ENCODE data around the gene EPHA3.

EPHA3 gene

DNA sequence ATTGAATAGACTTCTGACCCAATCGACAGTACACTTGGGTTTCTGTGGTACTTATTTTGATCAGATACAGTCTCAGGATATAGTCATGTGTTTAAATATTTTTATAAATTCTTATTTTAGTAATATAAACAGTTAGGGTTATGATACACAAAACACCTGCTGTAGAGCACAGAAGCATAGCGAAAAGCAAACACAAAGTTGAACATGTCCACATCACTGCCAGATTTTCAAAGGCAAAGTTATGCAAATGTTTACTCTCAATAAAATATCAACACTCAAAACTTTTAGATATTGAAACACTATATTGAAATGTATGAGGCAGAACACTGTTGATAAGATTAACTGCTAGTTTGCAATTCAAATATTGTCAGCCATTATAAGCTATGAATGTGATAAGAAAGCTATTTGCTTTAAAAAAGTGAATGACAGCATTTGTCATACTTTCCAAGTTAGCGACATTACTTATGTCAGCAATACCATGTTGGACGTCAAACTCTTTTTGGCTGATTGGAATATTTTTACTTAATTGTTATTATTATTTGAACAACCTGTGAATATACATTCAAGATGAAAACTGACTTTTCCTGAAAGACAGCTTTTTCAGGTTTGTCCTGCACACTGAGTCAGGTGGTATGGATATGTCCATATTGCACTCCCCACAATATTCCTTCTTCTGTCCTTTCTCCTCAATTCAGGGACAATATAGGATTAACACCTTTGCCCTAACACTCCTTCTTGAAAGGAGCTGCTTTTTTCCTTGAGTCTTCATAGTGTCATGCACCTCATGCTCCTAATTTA is 367.1 kb downstream of the EPHA3 start:
- no peak for DNase-seq

- DNase-seq: no peak
Measured at GRCh38 chr3:89488800-89489580, 381.6 kb downstream of the EPHA3 start.

DNA sequence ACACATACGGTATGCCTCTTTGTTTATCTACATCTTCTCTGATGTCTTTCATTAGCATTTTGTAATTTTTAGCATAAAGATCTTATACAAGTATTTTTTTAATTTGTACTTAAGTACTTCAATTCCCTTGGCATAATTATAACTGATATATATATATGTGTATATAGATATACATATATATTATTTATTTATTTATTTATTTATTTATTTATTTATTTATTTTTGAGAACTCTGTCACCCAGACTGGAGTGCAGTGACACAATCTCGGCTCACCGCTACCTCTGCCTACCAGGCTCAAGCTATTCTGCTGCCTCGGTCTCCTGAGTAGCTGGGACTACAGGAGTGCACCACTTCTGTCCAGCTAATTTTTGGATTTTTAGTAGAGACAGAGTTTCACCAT is 382.7 kb downstream of the EPHA3 start:
- DNase-seq: no peak

DNA sequence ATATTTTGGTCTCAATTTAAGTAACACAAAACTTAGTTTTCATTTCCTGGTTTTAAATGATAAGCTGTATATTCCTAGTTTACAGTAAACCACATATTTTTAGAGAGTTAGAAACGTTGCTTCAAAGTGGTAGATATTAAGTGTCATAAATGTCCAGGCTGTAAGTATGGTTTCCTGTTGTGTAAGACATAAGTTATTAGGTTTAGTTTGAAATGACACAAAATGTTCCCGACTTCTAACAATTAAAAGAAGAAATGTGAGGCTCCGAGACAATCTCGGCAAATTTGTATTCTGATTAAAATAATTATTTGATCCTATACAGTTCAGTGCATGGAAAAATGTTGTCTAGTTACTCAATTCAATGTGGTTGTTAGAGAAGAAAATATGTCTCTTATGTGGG is 387.3 kb downstream of the EPHA3 start:
- DNase-seq: no peak

DNA sequence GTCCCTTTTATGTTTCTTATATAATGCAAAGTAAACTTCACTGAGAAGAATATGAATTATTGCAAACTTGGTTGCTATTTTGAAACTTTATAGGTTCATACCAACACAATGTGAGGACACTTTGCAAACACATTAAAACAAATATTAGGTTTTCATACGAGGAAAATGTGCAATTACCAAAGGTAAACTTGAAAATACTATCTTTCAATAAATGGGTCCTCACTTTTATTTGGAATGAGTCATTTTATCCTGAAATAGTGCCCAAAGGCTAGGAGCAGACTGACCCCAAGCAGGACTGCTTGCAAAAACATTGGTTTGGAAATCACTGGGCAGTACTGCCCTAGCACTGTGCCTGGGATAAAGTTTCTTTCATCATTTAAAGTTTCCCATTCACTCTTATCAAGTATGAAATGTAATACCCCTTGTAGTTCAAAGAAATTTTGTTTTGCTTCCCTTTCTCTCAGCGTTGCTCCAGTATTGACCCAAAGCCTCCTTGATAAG is 396.5 kb downstream of the EPHA3 start:
- no peak for DNase-seq

- DNase-seq: no peak
Measured at GRCh38 chr3:89504432-89504831, 397.0 kb downstream of the EPHA3 start.

DNA sequence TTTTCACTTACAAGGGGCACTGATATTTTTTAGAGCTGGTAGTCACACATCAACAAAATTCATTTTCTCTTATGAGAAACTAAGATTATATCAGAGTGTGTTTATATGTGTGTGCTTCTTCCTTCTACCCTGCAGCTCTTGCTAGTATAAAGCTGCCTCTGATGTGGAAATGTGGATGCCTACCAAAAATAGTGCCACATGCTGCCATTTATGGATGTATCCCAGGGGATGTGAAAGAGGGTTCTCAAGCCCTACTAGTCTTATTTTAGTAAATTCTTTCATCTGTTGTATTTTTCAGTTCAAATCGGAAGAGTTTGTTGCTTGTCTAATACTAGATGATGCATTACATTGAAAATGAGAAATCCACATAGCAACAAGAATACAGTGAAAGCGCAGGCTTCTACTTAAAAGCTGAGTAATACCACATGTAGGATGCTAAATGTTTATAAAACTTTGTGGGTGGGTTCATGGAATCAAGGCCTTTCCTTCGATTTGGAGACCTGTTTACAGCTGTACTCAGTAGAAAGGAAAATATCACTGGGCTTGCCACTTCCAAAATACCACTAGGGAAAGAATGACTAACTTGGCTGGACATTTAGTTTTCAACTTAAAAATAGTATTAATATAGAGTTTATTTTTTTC is 399.2 kb downstream of the EPHA3 start:
- DNase-seq: no peak

GRCh38 chr3:89521328-89521727 is 413.9 kb downstream of the EPHA3 start:
- DNase-seq: peak; percentile 9

DNA sequence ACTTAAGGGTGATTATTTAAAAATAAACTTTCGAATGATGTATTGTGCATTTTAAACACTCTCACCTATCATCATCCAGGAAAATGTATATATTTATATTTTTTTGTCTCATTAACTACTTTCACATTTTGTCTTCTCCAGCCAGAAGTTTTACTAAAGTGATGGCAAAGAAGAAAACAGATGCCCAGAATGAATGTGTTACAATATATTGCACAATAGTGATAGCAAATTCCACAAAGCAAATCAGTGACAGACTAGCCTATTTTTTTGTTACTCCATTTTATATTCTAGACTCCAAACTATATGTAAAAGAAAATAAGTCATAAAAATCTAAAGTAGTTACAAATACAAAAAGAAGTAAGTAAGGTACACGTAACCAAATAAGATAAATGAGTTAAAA is 414.7 kb downstream of the EPHA3 start:
- no peak for DNase-seq

DNA sequence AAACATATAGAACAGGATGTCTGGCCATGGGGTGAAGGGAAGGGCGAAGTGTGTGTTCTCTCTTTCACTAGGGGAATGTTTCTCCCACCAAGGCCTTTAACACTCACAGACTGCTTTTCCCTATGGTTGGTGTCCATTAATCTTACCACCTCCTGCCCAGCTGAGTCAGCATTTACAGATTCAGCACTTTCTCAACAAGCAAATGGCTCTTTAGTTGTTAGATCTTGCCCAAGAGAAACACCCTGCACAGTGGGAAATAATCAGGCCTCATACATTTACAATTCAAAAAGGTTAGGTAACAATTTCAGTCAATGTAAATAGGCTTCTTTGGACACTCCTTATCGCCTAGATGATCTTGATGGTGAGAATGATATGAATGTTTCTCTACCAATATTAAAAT is 418.2 kb downstream of the EPHA3 start:
- no peak for DNase-seq

DNA sequence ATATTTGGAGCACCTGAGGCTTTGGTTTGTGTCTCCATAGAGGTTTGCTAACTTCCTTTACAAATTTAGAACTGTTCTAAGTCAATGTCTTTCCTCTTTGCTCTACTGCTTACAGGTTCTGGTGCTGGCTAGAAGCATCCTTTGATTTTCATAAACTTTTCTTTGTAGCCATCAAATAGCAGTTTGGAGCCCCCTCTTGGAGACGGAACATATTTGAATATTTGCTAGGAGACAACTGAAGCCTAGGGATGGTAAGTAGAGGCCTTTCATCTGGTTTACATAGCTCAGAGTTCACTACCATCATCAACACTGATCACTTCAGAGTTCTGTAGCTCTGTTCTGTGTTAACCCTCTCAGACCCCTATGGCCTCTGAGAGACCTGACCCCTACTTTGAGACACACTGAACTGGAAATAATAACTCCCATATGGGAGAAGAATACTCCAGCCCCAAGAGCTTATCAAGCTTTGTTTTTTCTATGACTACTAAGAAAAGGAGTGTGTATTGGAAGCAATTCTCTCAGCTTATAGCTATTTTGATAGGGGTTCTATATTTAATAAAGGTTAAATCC is 420.4 kb downstream of the EPHA3 start:
- DNase-seq: no peak

Measured in HCEC 1CT (cell line).